A673 (cell line): ENCODE data around the gene THBS2. TPM values are rescaled to one million over a fixed set of nuclear protein-coding genes. Genes with fewer than 3 reads are reported as not detected.

Source experiments
- Bru-seq: library from RNA; stranded (reverse); fragments of 400-500 nt; gene quantifications from one replicate; lab custom pipeline; 2021; lab: Mats Ljungman, UMichigan
- BruChase-seq, 2 experiments: library from RNA; stranded (reverse); fragments of 400-500 nt; gene quantifications; one replicate each; lab custom pipeline; 2021; lab: Mats Ljungman, UMichigan
- BruUV-seq: library from RNA; stranded (reverse); fragments of 400-500 nt; replicated peaks from 2 replicates; lab custom pipeline; 2021; lab: Mats Ljungman, UMichigan
- CTCF ChIA-PET: fragments of 300-600 bp; sonication (Branson Sonifier 250); formaldehyde crosslinking; loops from one replicate; lab custom pipeline; 2022; ENCODE audit warnings: antibody characterized with exemption; lab: Charles Lee
- POLR2A ChIA-PET: fragments of 300-600 bp; sonication (Branson Sonifier 250); formaldehyde crosslinking; loops from one replicate; lab custom pipeline; 2022; ENCODE audit warnings: antibody characterized with exemption; ENCODE audit not compliant: low non-redundant PET; lab: Charles Lee
- DNase-seq: peaks from one replicate; pipeline ENCODE4 v3.0.0-alpha.2; 2015; ENCODE audit warnings: low spot score
- H3K27ac ChIP-seq: fragments of 200-600 bp; sonication (generic); 2 replicates; pipeline ENCODE4 v1.5.1; 2016; ENCODE audit warnings: mixed run types, low read depth, mild to moderate bottlenecking, mixed read lengths, antibody characterized with exemption, low read length; ENCODE audit not compliant: poor library complexity, severe bottlenecking
- H3K27me3 ChIP-seq: fragments of 200-600 bp; sonication (generic); replicated peaks from 2 replicates; pipeline ENCODE4 v1.6.1; 2017; ENCODE audit warnings: mixed run types, low read depth, mild to moderate bottlenecking, mixed read lengths, antibody characterized with exemption, low read length; ENCODE audit not compliant: insufficient read depth, poor library complexity
- H3K36me3 ChIP-seq: fragments of 200-600 bp; sonication (generic); 2 replicates; pipeline ENCODE4 v1.6.1; 2016; ENCODE audit warnings: mixed run types, mild to moderate bottlenecking, mixed read lengths, antibody characterized with exemption, low read length; ENCODE audit not compliant: insufficient read depth, poor library complexity, severe bottlenecking
- H3K4me1 ChIP-seq: fragments of 200-600 bp; sonication (generic); 2 replicates; pipeline ENCODE4 v1.6.1; 2017; ENCODE audit warnings: mixed run types, mild to moderate bottlenecking, mixed read lengths, antibody characterized with exemption, low read length; ENCODE audit not compliant: insufficient read depth, poor library complexity, severe bottlenecking
- H3K4me3 ChIP-seq: fragments of 200-600 bp; sonication (generic); 2 replicates; pipeline ENCODE4 v1.5.1; 2016; ENCODE audit warnings: low read depth, mixed run types, mild to moderate bottlenecking, mixed read lengths, low read length; ENCODE audit not compliant: poor library complexity, severe bottlenecking
- H3K9me3 ChIP-seq: fragments of 200-600 bp; sonication (generic); 2 replicates; pipeline ENCODE4 v1.6.1; 2016; ENCODE audit warnings: mixed run types, low read depth, mild to moderate bottlenecking, mixed read lengths, antibody characterized with exemption, low read length; ENCODE audit not compliant: poor library complexity, severe bottlenecking
- EZH2 ChIP-seq: fragments of 200-600 bp; sonication (generic); IDR thresholded peaks from 2 replicates; pipeline ENCODE4 v1.6.1; 2017; ENCODE audit warnings: borderline replicate concordance, low read depth, mild to moderate bottlenecking, mixed read lengths, antibody characterized with exemption, low read length; ENCODE audit not compliant: poor library complexity, severe bottlenecking
- intact Hi-C: fragments of 100-400 bp; cut with micrococcal nuclease; formaldehyde crosslinking; loops from one replicate; pipeline ENCODE4 v1.10.0; 2022; ENCODE audit not compliant: unreplicated experiment
- long read RNA-seq: library from polyadenylated mRNA; stranded (forward); transcript quantifications from one replicate; pipeline ENCODE4 v2.0.0, GENCODE V29; 2022
- total RNA-seq: library from RNA; stranded (reverse); gene quantifications from 2 replicates; pipeline ENCODE4 v1.2.3, GENCODE V29; 2021
- TF ChIP-seq, protein P1 (sequence below): fragments of 300-800, 200-600 bp; sonication (generic); conservative IDR thresholded peaks from 2 replicates; pipeline ENCODE4 v1.5.1; 2017; ENCODE audit warnings: low read depth, mild to moderate bottlenecking, antibody characterized with exemption, low read length, moderate library complexity, mixed read lengths

The THBS2 gene
- 0.13 and 0.66 TPM in 2 replicates for total RNA-seq
- Bru-seq, nascent RNA: percentile 9 among the genes with signal in this experiment
- BruChase-seq, experiment 1, labeled RNA remaining after a 2-hour chase: percentile 9 among the genes with signal in this experiment
- percentile 11 among the genes with signal in this experiment for BruChase-seq, experiment 2, labeled RNA remaining after a 6-hour chase
- long read RNA-seq, partial matches to known transcripts: 1 of 1 reads
- long read RNA-seq, other reads (novel, unspliced or antisense): 0 of 1 reads

DNA sequence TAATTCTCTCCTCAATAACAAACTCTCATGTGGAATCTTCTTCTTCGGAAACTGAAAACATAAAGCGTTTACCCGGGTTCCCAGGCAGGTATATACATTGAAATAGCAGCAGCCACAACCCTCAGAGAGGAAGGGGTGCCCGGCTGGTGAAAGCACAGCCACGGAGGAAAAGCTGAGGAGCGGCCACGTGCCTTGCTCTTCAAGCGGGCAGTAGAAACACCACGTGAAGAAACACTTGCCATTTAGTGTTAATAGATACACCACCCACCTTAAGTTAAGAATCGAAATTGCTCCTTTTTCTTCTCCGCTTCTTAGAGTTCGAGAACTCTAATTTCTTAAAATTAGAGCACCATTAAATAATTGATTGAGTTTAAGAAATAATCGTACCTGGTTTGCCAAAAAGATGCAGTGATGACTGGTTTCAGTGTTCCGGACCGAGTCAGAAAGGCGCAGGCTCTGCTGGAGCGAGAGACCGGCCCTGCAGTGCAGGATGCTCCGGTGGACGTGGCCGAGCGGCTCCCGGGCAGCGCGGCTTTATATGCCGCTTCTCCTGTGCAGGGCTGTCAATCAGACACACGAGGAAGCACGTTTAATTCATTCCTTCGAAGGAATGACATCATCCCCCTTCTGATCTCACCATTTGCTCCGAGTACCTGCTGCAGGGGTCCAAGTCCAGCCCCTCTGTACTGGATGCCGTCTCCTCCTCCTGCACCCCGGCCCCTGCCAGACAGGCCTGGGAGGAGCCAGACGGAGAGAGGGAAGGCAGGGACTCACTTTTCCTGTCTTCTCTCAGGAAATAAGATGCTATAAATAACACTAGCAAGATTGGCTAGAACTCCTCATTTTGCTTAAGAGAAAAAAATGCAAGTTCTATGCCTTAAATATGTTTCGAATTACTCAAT is at the start of gene THBS2:
Gene THBS2 (minus strand): TSS at position 510 of the 902 bp plus-strand sequence. CDS start 3,062 bp downstream, outside the sequence.
- Histone ChIP-seq H3K27ac (no peak within 1 kb of the TSS), H3K27me3 (peaks cover 35% of the 10 kb centered on the region), H3K4me1 (peaks cover 3% of the 10 kb centered on the region), H3K4me3 (no peak within 1 kb of the TSS), H3K36me3 (no peaks in the 10 kb centered on the region), H3K9me3 (no peaks in the 10 kb centered on the region)
- CTCF ChIA-PET: no interaction called here
- BruUV-seq: no TSS peak
- intact Hi-C loops: no loop called here
- POLR2A ChIA-PET: no interaction called here
- DNase-seq: no peak
- TF ChIP-seq, protein P1, sequence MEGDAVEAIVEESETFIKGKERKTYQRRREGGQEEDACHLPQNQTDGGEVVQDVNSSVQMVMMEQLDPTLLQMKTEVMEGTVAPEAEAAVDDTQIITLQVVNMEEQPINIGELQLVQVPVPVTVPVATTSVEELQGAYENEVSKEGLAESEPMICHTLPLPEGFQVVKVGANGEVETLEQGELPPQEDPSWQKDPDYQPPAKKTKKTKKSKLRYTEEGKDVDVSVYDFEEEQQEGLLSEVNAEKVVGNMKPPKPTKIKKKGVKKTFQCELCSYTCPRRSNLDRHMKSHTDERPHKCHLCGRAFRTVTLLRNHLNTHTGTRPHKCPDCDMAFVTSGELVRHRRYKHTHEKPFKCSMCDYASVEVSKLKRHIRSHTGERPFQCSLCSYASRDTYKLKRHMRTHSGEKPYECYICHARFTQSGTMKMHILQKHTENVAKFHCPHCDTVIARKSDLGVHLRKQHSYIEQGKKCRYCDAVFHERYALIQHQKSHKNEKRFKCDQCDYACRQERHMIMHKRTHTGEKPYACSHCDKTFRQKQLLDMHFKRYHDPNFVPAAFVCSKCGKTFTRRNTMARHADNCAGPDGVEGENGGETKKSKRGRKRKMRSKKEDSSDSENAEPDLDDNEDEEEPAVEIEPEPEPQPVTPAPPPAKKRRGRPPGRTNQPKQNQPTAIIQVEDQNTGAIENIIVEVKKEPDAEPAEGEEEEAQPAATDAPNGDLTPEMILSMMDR: no peak
- no peak for TF ChIP-seq EZH2

GRCh38 chr6:169302716-169303115 is 49.1 kb upstream of the THBS2 start:
- TF ChIP-seq, protein P1: no peak
- no peak for TF ChIP-seq EZH2
- intact Hi-C loops: no loop called here
- H3K9me3 ChIP-seq: no peaks in the 10 kb centered on the region
- no peak overlapping the region for H3K27ac ChIP-seq
- DNase-seq: no peak
- no peaks in the 10 kb centered on the region for H3K27me3 ChIP-seq
- no TSS peak for BruUV-seq
- H3K4me1 ChIP-seq: no peaks in the 10 kb centered on the region
- CTCF ChIA-PET: no interaction called here
- no peak overlapping the region for H3K4me3 ChIP-seq
- POLR2A ChIA-PET: no interaction called here
- no peaks in the 10 kb centered on the region for H3K36me3 ChIP-seq

GRCh38 chr6:169302255-169302654 is 48.6 kb upstream of the THBS2 start:
- no peak for DNase-seq
- H3K27ac ChIP-seq: no peak overlapping the region
- H3K9me3 ChIP-seq: no peaks in the 10 kb centered on the region
- POLR2A ChIA-PET: no interaction called here
- no TSS peak for BruUV-seq
- no peak overlapping the region for H3K4me3 ChIP-seq
- no peaks in the 10 kb centered on the region for H3K27me3 ChIP-seq
- H3K36me3 ChIP-seq: no peaks in the 10 kb centered on the region
- TF ChIP-seq, protein P1: no peak
- no peak for TF ChIP-seq EZH2
- intact Hi-C loops: no loop called here
- CTCF ChIA-PET: no interaction called here
- no peaks in the 10 kb centered on the region for H3K4me1 ChIP-seq
